Medulla oblongata (tissue), 1 donor: ENCODE results near the gene SRRM5.
"Not testable (repeated sequence)": the region's sequence is repeated elsewhere in the genome, so short reads cannot be mapped to it uniquely, and the experiment has no call there.

Source experiments
- DNase-seq: peaks from one replicate; pipeline ENCODE4 v3.0.0-alpha.2; 2015; ENCODE audit errors: extremely low spot score

The SRRM5 gene, protein sequence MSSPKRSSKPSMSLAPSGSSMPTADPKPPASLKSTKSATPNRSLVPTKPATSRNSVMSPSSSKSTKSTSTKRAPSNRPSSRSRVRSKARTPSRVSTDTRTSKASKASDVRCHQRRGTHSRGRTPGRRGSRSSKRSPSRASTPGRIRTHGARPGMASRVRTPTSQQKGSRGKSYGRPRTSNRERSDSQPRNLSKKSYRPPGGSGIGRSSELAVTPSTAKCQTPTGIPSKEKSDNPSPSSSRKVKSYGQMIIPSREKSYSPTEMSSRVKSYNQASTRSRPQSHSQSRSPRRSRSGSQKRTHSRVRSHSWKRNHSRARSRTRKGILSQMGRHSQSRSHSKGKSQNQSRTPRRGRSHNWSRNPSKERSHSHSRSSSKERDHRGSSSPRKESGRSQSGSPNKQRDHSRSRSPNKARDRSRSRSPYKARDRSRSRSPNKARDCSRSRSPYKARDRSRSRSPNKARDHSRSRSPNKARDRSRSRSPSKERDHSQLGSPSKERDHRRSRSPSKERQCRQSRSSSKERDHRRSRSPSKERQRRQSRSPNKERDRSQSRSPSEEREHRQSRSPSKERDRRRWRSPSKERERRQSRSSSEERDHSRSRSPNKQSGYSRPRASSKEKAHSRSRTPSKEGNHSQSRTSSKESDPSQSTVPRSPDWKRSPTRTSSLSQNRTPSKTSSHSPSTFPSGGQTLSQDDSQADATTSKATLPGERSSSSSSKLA

DNA sequence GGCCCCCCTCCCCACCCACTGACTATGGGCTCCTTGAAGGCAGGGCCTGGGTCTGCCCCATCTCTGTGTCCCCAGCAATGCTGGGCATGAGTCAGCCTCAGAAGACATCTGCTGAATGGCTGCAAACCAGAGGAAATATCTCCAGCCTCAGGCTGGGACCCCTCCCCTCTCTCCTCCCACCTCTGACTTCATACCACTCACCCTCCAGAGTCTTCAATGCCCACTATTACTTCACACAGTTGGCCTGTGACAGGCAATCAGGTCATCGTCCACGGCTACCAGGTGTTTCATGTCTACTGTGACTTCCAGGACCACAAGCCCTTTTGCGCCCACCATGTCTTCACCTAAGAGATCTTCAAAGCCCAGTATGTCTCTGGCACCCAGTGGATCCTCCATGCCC lies at the start of gene SRRM5:
Gene SRRM5 (plus strand): TSS at position 301 of the 400 bp plus-strand sequence. CDS start 34 bp downstream, at position 335.
- DNase-seq = no peak

DNA sequence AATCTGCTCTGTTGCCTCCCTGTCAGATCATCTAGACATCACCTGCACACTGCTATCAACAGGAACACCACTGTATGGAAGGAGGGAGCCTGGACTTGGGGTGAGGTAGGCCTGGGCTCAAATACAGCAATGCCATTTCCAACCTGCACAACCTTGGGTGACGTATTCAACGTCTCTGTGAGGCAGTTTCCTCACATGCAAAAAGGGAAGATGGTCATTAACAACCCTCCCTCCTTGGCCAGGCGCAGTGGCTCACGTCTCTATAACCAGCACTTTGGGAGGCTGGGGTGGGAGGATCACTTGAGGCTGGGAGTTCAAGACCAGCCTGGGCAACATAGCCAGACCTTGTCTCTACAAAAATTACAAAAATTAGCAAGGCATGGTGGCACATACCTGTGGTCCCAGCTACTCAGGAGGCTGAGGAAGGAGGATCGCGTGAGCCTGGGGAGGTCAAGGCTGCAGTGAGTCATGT lies 49.6 kb upstream of the SRRM5 start:
- no peak for DNase-seq

DNA sequence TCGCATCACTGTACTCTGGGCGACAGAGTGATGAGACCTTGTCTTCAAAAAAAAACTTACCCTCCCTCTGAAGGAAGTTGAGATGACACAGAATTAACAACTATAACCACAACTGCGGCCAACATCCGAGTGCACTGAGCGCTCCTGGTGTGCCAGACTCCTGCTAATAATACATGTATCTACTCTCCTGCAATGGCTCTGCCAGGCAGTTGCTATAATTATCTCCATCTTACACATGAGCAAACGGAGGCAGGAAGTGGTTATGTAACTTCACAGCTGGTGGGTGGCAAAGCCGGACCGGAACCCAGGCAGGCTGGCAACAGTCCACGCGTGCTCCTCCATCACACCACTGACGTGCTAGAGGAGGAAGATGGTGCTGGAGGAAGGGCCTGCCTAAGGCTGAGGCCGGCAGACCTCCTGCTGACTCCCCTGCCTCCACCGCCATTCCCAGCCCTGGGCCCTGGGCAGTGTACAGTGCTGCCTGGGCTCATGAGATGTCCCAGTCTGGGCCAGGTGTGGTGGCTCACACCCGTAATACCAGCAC lies 49.1 kb upstream of the SRRM5 start:
- DNase-seq = peak; percentile 74

DNA sequence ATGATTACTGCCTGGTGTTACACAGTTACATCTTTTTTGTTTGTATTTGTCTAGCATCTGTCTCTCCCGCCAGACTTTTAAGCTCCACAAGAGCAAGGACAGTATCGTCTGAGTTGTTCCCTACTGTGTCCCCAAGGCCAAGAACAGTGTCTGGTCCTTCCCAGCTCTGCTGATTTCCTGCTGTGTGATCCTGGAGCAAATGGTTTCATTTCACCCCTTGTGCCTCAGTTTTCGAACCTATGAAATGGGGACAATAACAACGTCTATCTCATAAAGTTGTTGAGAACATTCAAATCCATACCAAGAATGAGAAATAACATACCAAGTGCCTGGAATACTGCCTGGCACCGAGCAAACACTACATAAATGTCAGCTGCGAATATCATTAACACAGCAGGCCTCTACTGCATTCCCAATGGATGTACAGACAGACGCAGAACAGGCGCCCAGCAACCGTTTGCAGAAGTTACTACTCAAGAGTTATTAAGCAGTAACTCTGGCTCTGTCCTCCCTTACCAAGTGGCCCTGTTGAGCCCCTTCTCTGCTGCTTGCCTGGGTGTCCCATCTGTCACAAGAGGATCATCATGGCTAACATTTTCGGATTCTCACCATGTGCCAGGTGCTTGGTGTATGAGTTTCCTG lies 48.0 kb upstream of the SRRM5 start:
- no peak for DNase-seq

DNA sequence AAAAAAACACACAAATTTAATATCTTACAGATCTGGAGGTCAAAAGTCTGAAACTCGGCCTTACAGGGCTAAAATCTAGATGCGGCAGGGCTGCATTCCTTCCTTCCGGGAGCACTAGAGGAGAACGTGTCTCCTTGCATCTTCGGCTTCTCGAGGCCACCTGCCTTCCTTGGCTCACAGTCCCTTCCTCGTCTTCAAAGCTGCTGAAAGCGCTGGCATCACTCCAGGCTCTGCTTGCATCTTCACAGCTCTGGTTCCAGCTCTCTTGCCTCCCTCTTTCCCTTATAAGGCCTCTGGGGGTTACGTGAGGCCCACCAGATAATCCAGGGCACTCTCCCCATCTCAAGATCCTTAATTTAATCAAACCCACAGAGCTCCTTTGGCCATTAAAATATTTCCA lies 47.1 kb upstream of the SRRM5 start:
- DNase-seq = no peak

DNA sequence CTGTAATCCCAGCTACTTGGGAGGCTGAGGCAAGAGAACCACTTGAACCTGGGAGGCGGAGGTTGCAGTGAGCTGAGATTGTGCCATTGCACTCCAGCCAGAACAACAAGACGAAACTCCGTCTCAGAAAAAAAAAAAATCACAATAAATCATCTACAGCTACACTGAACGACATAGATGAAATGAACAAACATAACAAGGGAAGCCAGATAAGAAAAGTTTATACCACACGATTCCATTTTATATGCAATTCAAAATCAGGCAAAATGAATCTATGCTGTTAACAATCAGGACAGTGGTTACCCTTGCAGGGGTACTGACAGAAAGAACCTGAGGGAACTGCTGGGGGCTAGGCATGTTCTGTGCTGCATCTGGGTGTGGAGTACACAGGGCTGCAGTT lies 42.2 kb upstream of the SRRM5 start:
- no peak for DNase-seq

DNA sequence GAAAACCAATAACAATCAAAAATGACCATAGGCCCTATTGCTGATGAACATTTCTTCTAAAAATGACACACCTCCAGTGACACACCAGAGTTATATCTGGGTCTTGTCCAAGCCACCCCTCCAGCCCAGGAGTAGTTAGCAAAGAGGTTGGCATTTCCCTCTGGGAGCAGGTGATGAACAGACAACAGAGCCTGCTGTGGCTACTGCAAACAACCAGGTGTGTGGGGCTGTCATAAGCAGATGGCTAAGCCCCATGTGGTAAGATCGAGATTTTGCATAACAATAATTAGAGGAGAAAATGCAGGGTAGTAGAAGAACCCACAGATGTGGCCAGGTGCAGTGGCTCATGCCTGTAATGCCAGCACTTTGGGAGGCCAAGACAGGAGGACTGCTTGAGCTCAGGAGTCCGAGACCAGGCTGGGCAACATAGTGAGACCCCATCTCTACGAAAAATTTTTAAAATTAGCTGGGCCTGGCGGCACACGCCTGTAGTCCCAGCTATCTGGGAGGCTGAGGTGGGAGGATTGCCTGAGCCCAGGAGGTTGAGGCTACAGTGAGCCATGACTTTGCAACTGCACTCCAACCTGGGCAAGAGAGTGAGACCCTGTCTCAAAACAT lies 41.6 kb upstream of the SRRM5 start:
- no peak for DNase-seq

DNA sequence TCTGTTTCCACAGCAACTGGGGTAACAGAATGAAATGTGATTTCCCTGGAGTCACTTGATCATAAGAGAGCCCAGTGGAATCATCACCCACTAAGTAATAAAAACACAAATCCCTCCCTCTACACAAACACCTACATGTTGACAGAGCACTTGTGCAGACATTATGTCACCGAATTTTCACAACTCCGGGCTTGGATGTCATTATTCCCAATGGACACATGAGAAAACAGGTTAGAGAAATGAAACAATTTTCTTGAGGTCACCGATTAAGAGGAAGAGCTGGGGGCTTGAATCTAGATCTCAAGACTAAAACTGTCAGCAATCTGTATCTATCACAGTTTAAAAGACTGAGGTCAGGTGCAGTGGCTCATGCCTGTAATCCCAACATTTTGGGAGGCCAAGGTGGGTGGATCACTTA lies 39.7 kb upstream of the SRRM5 start:
- DNase-seq = no peak

DNA sequence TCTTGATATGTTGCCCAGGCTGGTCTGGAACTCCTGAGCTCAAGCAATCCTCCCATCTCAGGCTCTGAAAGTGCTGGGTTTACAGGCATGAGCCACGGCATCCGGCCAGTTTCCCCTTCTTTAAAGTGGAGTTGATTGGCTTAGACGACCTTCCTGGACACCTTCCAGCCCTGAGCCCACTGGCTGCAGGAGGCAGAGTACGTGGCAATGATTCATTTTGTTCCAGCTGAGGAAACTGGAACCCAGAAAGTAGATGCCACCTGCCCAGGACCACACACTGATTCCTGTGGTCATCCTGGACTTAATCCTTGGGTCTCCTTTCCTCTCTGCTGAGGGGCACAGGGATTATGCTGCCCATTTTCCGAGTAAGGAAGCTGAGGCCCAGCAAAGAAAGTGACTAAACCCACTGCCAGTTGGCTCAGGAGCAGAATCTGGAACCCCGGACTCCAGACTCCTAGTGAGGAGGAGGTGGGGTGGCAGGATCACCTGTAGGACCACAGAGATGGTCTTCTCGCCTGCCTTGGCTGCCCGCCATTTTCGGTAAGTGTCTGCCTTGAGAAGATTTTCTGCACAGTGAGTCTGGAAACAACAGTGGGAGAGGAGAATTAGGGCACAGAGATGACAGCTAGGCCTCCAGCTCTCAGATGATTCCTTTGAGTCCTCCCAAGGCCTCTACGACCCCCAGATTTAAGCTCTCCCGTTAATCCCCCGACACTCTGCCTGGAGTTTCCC lies 37.3 kb upstream of the SRRM5 start:
- no peak for DNase-seq

DNA sequence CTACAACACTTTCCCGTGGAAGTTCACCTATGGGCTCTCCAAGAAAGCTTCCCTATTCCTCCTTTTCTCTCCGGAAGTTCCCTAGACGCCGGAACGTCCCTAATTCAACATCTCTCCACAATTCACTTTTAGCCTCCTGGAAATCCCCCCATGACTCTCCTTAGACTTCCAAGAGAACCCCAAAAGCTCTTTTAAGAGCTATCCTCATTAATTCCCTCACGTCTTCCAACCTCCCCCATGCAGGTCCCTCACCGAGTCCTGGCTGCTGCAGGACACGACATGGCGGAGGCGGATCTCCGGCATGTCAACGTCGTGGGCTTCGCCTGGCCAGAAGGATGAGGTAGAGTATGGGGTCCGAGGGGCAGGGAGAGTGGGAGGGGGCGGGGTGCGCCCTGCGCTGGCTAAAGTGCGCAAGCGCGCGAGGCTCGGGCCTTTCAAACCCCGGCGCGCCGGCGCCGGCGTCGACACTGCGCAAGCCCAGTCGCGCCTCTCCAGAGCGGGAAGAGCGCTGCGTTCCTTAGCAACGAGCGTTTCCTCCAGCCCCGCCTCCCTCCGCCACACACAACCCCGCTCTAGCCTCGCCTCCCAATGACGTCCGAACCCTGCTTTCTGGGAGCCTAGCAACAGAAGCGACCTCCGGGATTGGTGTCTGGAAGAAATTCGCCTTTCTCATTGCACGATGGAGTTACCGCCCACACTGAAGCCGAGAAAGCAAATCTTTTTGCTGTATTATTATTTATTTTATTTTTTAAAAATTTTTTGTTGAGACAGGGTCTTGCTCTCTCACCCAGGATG lies 36.5 kb upstream of the SRRM5 start, which contains the start of the genes PINLYP and XRCC1:
Gene PINLYP (plus strand): TSS at position 646 of the 795 bp plus-strand sequence. CDS start 1,391 bp downstream, outside the sequence.
Gene XRCC1 (minus strand): TSS at position 372 of the 795 bp plus-strand sequence. CDS start 69 bp downstream, at position 303.
- DNase-seq = peak; percentile 99

DNA sequence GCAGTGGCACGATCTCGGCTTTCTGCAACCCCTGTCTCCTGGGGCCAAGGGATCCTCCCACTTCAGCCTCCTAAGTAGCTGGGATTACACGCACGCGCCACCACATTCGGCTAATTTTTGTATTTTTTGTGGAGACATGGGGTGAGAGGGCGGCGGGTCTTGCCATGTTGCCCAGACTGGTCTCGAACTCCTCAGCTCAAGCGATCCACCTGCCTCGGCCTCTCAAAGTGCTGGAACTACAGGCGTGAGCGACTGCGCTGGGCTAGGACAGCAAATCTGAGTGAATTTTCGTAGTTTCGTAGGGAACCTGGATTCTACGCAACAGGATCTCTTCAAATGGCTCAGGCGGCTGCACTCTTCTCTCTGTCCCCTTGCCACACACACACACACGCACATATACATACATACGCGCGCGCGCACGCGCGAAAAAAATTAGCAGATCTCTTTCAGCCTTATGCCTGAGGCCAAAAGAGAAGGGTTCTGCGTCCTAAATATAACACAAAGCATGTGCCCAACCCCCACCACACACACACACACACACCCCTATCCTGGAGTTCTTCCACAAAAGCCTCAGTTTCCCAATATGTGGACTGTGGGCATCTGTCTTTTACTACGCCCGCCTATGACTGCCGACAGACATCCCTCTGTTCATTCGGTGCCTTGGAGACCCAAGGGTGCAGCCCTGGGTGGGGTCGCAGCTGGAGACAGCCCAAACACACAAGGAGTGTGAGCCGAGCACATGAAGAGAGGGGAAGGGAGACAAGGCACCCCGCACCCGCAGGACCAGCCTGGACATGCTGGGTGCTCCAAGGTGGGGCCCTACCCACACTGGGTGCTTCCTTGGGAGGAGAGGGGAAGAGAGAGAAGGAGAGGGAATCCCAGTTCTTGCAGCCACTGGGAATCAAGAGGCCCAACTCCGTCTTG lies 35.7 kb upstream of the SRRM5 start:
- no peak for DNase-seq

DNA sequence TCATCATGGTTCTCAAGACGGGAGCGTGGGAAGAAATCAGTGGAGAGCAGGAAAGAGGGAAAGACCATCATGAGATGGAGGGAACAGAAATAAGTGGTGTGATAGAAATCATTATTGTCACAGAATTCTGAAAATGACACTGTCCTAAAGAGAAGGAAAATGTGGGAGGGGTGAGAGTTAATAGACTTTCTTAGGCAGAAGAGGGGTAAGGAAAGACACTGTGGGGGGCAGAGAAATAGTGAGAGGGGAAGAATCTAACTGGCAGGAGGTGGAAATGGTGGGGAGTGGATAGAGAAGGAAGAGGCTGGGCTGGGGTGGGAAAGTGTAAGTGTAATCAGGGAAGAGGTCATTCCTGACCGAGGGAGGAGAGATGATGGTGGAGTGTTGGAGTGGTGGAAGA lies 33.1 kb upstream of the SRRM5 start:
- DNase-seq = no peak

DNA sequence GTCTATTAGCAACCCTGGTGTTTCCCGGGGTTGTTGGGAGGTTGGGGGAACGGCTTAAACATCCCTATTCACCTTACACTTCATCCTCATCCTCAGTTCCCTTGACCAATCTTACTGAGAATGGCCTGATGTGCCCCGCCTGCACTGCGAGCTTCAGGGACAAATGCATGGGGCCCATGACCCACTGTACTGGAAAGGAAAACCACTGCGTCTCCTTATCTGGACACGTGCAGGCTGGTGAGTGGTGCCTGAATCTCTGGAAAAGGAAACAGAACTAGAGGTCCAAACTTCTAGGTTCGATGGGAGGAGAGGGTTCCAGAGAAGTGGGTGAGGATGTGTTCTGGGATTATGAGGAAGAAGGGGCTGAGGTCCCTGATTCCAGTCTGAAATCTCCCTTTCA lies 30.4 kb upstream of the SRRM5 start:
- no peak for DNase-seq

DNA sequence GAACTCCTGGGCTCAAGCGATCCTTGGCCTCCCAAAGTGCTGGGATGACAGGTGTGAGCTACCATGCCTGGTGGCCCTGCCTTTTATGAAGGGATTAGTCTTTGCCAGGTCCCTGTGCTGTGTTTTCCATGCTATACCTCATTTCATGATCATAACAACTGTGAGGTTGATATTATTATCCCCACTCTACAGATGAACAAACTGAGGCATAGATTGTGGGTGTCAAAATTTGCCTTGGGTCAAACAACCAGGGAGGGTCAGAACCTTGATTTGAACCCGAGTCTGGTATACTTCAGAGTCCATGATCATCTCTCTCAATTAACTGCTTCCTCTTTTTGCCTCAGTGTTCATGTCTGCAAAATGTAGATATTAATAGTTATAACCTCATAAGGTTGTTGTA lies 29.4 kb upstream of the SRRM5 start:
- DNase-seq = no peak

DNA sequence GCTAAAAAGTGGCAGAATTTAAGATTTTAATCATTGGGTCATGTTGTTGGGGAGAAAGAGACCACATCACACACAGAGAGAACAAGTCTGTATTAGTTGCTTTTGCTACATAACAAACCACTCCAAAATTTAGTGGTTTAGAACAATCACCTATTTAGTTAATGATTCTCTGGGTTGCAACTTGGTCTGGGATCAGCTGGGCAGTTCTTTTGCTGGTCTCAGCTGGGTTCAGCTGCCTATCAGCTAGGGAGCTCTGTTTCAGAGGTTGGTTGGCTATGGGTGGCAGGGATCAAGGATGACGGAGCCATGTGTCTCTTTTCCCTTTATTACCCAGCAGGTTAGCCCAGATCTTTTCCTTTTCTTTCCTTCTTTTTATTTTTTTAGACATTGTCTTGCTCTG lies 27.4 kb upstream of the SRRM5 start:
- DNase-seq = no peak

DNA sequence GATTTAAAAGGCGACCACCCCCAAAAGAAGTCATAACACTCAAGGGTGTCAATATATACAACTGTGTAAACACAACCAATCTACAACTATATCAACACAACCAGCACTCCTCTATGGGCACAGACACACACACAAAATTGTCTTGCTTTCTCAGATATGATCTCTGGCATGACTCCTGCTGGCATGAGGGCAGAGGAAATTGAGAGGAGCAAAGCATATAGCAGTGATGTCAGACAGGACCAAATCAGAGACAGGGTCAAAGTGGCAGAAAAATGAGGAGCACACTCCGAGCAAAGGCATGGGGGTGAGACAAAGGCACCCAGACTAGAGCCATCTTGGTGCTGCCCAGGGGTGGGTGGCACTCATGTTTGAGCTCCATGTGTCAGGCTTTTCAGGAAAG lies 25.5 kb upstream of the SRRM5 start:
- DNase-seq = no peak

DNA sequence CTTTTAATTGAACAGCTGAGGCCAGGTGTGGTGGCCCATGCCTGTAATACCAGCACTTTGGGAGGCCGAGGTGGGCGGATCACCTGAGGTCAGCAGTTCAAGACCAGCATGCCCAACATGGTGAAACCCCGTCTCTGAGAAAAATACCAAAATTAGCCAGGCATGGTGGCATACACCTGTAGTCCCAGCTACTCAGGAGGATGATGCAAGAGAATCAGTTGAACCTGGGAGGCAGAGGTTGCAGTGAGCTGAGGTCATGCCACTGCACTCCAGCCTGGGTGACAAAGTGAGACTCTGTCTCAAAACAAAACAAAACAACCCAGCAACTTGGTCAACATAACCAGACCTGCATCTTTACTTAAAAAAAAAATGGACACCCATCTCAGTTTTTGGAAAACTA lies 24.9 kb upstream of the SRRM5 start:
- not testable (repeated sequence) for DNase-seq

DNA sequence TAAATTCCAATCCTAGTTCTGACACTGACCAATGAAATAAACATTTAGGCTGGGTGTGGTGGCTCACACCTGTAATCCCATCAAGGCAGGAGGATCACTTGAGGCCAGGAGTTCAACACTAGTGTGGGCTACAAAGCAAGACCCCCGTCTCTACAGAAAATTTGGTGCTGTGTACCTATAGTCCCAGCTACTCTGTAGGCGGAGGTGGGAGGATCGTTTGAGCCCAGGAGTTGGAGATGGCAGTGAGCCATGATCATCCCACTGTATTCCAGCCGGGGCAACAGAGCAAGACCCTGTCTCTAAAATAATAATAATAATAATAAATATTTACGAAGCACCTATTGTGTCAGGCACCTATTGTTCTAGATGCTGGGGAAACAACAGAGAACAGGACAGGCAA lies 22.6 kb upstream of the SRRM5 start:
- no peak for DNase-seq

DNA sequence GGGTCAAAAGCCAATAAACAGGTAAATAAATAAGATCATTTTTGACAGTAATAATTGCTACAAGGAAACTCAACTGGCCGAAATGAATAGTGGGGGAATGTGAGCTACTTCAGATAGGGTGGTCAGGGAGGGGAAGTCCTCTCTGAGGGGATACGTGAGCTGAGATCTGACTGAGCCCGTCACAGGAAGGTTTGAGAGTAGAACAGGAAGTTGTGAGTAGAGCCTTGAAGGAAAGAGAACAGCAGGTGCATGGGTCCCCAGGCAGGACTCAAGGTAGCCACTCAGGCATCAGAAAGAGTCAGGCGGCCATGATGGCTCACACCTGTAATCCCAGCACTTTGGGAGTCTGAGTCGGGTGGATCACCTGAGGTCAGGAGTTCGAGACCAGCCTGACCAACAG lies 22.2 kb upstream of the SRRM5 start:
- no peak for DNase-seq
